Mesothelial cell of epicardium (in vitro differentiated cells): ENCODE data around the gene GATA1. TPM values are rescaled to one million over a fixed set of nuclear protein-coding genes. Genes with fewer than 3 reads are reported as not detected.

ENCODE experiments used
- DNase-seq, 2 experiments: peaks; one replicate each; pipeline ENCODE4 v3.0.0; 2021; ENCODE audit warnings: low spot score in 2 of 2; ENCODE audit not compliant: unreplicated experiment in 2 of 2
- H3K27ac Mint-ChIP-seq: 2 replicates; pipeline ENCODE4 v1.8.0; 2021; ENCODE audit warnings: mixed read lengths
- H3K27me3 Mint-ChIP-seq: 2 replicates; pipeline ENCODE4 v1.8.0; 2021; ENCODE audit warnings: low read depth, mixed read lengths
- H3K36me3 Mint-ChIP-seq: 2 replicates; pipeline ENCODE4 v1.8.0; 2021; ENCODE audit warnings: mixed read lengths
- H3K4me1 Mint-ChIP-seq: 2 replicates; pipeline ENCODE4 v1.8.0; 2021; ENCODE audit warnings: mixed read lengths
- H3K4me3 Mint-ChIP-seq: 2 replicates; pipeline ENCODE4 v1.8.0; 2021; ENCODE audit warnings: mild to moderate bottlenecking, moderate library complexity, mixed read lengths
- H3K9me3 Mint-ChIP-seq: 2 replicates; pipeline ENCODE4 v1.8.0; 2021; ENCODE audit warnings: mixed read lengths
- total RNA-seq: library from RNA; stranded (reverse); gene quantifications from 3 replicates; pipeline ENCODE4 v1.2.1, GENCODE V29; 2021
- TF ChIP-seq, protein P1 (sequence below): fragments of 200-600 bp; sonication (generic); IDR thresholded peaks from one replicate; pipeline ENCODE4 v1.5.0; 2021; ENCODE audit warnings: antibody characterized with exemption; ENCODE audit not compliant: unreplicated experiment

Gene GATA1
- total RNA-seq, 1 donor from 2014 or later, result not detected

DNA sequence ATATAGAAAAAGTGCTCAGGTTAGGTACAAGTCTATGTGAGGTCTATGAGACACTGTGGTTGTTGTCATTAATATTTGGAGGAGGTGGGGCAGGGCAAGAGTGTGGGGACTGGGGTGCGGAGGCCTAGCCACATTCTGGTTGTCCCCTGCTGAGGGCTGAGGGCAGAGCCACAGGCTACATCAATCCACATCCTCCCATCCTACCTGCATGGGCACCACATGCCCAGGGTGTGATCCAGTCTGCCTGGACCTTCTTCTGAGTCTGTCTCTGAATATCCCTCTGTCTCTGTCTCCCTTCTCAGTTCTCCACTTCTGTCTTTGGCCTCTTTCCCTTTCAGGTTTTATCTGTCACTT lies 1.2 kb upstream of the GATA1 start:
- Mint-ChIP-seq H3K36me3 (no peaks in the 10 kb centered on the region), H3K4me3 (no peak overlapping the region), H3K27ac (no peak overlapping the region), H3K27me3 (peaks cover 11% of the 10 kb centered on the region), H3K4me1 (no peaks in the 10 kb centered on the region), H3K9me3 (peaks cover 11% of the 10 kb centered on the region)
- TF ChIP-seq, protein P1, sequence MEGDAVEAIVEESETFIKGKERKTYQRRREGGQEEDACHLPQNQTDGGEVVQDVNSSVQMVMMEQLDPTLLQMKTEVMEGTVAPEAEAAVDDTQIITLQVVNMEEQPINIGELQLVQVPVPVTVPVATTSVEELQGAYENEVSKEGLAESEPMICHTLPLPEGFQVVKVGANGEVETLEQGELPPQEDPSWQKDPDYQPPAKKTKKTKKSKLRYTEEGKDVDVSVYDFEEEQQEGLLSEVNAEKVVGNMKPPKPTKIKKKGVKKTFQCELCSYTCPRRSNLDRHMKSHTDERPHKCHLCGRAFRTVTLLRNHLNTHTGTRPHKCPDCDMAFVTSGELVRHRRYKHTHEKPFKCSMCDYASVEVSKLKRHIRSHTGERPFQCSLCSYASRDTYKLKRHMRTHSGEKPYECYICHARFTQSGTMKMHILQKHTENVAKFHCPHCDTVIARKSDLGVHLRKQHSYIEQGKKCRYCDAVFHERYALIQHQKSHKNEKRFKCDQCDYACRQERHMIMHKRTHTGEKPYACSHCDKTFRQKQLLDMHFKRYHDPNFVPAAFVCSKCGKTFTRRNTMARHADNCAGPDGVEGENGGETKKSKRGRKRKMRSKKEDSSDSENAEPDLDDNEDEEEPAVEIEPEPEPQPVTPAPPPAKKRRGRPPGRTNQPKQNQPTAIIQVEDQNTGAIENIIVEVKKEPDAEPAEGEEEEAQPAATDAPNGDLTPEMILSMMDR, result no peak
- no peak for DNase-seq

DNA sequence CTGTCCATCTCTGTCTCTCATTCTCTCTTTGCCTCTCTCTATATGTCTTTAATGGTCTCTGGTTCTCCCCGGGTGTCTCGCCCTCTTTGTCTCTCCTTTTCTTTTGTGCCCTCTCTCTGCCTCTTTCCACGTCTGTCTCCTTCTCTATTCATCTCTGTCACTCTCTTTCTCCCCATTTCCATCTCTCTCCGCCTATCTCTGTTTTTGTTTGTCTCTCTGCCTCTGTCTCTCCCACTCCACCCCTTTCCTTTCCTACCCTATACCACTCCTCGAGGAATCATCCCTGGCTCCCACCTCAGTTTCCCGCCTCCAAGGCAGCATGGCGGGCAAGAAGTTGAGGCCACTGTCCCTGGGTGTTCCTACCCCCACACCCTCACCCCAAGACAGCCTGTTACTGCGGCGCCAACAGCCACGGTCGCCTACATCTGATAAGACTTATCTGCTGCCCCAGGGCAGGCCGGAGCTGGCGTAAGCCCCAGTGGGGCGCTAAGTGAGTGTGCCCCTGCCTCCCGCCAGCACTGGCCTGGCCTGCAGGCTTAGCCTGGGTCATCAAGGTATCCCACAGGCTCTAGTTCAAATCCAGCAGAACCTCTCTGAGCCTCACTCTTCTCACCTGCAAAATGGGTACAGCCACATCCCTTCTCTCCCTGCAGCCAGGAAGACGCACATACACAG lies 713 bp upstream of the GATA1 start:
- peaks cover 11% of the 10 kb centered on the region for H3K27me3 Mint-ChIP-seq
- no peak overlapping the region for H3K4me3 Mint-ChIP-seq
- H3K4me1 Mint-ChIP-seq, result no peaks in the 10 kb centered on the region
- no peak for DNase-seq
- TF ChIP-seq, protein P1, result no peak
- no peaks in the 10 kb centered on the region for H3K36me3 Mint-ChIP-seq
- H3K27ac Mint-ChIP-seq, result no peak overlapping the region
- peaks cover 11% of the 10 kb centered on the region for H3K9me3 Mint-ChIP-seq

DNA sequence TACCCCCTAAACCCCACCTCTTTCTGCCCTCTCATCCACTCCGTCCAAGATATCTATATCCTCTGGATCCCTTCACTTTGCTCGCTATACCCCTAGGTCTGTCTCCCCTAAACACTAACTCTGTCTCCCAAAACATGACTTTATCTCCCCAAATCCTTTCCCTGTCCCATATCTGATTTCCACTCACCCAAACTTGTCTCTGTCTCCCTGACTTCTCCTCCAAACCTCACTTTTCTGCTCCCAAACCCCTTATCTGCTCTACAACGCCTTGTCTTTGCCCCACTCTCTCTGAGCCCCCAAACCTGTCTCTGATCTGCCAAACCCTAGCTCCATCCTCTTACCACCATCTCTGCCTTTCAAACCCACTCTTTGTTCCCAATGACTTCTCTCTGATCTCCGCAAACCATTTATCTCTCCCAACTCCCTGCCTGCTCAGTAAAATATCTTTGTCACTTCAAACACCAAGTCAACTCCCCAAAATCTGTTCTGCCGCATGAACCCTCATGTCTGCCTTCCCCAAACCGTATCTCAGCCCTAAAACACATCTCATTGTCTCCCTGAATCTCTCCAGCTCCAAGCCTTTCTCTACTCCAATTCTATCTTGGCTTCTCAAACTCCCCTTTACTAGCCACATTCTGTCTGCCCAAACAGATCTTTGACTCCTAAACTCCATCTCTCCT lies 575 bp downstream of the GATA1 start:
- Mint-ChIP-seq H3K27ac (no peak overlapping the region), H3K9me3 (peaks cover 8% of the 10 kb centered on the region), H3K36me3 (no peaks in the 10 kb centered on the region), H3K4me3 (no peak overlapping the region), H3K27me3 (peaks cover 11% of the 10 kb centered on the region), H3K4me1 (no peaks in the 10 kb centered on the region)
- DNase-seq, result no peak
- TF ChIP-seq, protein P1, result no peak

DNA sequence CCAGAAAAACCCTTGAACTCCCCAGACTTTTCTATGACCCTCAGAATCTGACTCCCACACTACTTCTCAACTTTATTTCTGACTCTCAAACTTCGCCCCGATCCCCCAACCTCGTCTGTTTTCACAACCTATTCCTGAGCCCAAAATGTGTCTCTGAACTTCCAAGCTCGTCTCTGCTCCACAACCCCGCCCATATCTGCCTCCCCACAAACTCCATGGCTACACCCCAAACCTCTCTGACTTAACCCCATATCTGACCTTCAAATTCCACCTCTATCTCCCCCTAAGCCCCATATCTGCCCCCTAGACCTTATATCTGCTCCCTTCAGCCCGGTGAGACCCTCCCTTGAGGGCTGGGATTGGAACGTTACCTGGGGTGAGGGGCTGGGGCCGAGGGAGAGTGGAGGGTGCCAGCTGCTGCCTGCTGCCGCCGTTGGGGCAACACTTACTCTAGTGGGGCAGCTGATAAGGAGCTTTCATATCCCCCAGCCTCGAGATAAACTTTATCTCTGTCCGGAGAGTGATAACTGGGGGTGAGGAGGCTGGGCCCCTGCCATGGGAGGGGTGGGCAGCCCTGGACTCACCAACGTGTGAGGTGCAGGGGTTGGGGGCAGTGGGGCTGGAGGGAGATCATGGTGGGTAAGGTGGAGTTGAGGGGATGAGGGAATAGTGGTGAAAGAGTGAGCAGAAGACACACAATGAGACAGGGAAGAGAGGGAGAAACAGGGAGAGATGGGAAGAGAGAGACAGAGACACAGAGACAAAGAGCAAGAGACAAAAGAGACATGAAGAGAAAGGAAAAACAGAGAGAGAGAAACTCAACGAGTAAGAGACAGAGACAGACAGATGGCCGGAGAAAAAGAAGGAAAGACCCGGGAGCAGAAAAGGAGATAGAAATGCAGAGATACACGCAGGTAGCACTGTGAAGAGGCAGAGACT lies 1.4 kb downstream of the GATA1 start:
- no peak overlapping the region for H3K27ac Mint-ChIP-seq
- H3K4me3 Mint-ChIP-seq, result no peak overlapping the region
- H3K4me1 Mint-ChIP-seq, result no peaks in the 10 kb centered on the region
- peaks cover 9% of the 10 kb centered on the region for H3K9me3 Mint-ChIP-seq
- TF ChIP-seq, protein P1, result no peak
- no peaks in the 10 kb centered on the region for H3K36me3 Mint-ChIP-seq
- H3K27me3 Mint-ChIP-seq, result peaks cover 11% of the 10 kb centered on the region
- no peak for DNase-seq

DNA sequence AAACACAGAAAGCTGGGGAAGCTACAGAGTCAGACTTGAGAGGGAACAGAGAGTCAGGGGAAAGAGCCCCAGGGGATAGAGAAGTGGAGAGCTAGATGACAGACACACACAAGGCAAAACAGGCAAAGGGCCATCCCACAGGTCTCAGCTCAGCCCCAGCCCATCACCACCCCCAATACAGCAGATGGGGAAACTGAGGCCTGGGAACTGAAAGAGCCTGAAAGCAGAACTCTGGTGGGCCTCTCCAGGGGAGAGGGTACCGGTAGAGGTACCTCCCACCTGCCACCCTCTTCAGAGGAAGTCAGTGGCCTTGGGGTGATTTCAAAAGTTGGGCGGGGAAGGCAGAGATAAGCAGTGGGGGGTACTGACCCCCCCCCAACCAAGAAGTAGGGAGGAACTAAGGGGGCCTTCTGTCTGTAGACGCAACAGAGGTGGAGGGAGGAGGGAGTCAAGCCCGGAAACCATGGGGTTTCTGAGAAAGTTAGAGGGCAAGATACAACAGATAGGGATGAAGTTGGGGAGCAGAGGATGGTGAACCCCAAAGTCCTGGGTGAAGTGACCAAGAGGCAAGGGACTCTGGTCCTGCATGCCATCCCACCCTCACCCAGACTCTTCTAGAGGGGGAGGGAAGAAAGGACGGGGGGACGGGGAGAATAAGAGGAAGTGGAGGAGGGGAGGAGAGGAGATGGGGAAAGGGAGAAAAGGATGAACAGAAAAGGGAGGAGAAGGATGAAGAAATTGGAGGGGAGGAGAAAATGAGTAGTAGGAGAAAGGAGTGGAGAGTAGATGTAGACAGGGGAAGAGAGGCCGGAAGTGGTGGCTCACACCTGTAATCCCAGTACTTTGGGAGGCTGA lies 3.2 kb downstream of the GATA1 start:
- DNase-seq, result no peak
- Mint-ChIP-seq H3K9me3 (peaks cover 9% of the 10 kb centered on the region), H3K4me3 (no peak overlapping the region), H3K4me1 (no peaks in the 10 kb centered on the region), H3K36me3 (no peaks in the 10 kb centered on the region), H3K27ac (no peak overlapping the region), H3K27me3 (peaks cover 11% of the 10 kb centered on the region)
- TF ChIP-seq, protein P1, result no peak
